NOMO-1 treated with dmso at 0.1 percent for 144 hours (cell line): Measurements from ENCODE around the gene MTX2.
"Not testable (repeated sequence)": the region's sequence is repeated elsewhere in the genome, so short reads cannot be mapped to it uniquely, and the experiment has no call there.

Source experiments
- DNase-seq: peaks from one replicate; lab custom pipeline; 2025; ENCODE audit not compliant: unreplicated experiment; lab: John Stamatoyannopoulos, UW

Gene MTX2

DNA sequence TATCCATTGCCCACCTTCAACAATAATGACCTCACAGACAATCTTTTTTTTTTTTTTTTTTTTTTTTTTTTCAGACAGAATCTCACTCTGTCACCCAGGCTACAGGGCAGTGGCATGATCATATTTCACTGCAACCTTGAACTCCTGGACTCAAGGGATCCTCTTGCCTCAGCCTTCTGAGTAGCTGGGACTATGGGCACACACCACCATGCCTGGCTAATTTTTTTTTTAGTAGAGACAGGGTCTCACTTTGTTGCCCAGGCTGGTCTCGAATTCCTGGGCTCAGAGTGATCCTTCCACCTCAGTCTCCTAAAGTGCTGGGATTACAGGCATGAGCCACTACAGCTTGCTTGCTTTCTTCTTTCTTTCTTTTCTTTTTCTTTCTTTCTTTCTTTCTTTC is 103.9 kb downstream of the MTX2 start:
- not testable (repeated sequence) for DNase-seq

DNA sequence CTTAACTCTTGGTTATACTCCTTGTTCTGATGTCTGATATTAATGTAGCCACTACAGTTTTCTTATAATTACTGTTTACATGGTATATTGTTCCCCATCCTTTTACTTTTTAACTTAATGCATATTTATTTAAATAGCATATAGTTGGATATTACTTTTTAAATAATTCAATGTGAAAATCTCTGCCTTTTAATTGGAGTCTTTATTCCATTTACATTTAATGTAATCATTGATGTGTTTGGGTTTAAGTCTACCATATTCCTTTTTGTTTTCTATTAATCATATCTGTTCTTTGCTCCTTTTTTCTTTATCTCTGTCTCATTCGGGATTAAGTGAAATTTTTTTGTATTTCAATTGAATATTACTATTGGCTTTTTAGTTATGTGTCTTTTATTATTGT is 109.1 kb downstream of the MTX2 start:
- DNase-seq, result no peak

DNA sequence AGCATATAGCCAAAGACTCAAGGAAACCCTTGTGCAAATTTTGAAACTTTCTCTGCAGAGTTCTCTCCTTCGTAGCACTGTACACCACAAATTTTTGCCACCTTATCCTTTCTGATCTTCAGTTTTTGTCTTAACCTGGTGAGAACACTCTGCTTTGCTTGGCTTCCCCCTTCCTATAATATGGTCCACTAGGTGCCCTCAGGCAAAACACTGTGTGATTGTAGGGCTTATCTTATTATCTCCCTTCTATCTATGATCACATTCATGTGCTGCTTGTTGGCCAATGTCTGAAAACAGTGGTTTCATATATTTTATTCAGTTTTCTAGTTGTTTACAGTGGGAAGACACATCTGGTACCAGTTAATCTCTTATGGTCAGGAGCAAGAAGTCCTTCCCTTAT is 111.1 kb downstream of the MTX2 start:
- DNase-seq, result no peak

GRCh38 chr2:176383100-176383499 is 113.9 kb downstream of the MTX2 start:
- no peak for DNase-seq

DNA sequence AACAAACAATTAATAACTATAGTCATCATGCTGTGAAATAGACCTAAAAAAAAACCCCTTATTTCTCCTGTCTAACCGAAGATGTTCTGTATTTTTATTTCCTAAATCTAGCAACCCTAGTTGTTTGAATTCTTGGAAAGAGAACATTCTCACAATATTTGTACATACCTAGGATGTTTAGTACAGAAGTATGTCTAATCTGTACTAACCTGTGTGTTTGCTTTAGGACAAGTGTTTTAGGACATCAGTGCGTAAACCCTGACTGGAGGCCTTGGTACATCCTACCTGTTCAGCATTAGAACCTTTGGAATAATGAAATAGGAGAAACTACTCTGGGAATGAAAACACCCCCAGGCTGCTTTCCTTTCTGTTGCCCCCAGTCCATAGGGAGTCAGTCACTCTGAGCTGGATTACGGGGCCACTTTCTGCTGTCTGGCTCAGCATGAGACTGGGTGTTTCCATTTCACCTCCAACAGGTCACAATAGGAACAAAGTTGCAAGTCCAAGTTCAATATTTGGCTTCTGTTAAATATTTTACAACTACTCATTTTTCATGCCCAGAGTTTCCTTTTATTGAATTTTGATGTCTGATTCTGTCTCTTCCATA is 114.7 kb downstream of the MTX2 start:
- DNase-seq, result no peak

DNA sequence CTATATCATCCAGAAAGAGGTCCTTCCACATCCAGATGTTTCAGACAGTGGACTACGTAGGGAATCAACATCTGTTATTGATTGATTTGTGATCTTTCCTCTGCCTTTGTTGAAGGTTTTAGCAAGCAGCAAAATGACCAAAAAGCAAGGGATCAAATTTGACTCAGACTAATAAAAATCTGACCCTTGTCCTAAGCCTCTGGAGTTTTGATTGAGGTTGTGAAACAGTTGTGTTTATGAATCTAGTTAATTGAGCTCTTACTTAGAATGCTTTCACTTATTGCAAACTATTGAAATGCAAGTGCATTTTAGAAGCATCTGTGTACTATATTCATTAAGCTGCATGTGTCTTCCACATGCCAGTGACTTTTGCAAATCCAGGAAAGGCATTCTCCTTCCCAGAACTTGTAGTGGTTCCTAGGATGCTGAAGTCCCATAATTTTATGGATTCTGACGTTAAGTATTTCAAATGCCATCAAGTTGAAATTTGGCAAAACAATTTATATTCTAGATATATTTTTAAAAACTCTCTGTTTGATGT is 116.0 kb downstream of the MTX2 start:
- DNase-seq, result no peak

- DNase-seq, result no peak
Measured at GRCh38 chr2:176385838-176386237, 116.6 kb downstream of the MTX2 start.
